NB4 (cell line): ENCODE results near the gene STAB2.

Experiments
- MYC ChIP-seq: IDR thresholded peaks from 2 replicates; pipeline ENCODE4 v1.6.1; 2011; ENCODE audit warnings: low read depth, low read length
- TF ChIP-seq, protein P1 (sequence below): IDR thresholded peaks from one replicate; pipeline ENCODE4 v1.5.1; 2012; ENCODE audit warnings: low read depth, low read length

DNA sequence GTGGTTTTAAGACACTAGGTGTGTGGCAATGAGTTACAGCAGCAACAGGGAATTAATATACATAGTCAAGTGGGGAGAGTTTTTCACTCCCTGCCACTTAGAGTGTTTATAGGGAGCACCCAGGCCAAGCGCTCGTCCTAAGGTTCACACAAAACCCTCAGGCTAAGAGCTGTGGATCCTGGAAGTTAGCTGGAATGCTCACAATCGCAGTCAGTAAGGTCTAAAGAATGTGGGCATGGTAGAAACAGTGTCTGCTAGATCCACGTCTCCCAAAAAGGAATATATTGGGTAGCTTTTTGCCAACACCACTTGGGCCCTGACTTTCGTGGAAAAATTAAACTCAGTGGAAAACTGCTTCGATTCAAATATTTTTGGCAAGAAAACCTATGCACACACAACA, 36.6 kb downstream of the STAB2 start:
- TF ChIP-seq, protein P1, sequence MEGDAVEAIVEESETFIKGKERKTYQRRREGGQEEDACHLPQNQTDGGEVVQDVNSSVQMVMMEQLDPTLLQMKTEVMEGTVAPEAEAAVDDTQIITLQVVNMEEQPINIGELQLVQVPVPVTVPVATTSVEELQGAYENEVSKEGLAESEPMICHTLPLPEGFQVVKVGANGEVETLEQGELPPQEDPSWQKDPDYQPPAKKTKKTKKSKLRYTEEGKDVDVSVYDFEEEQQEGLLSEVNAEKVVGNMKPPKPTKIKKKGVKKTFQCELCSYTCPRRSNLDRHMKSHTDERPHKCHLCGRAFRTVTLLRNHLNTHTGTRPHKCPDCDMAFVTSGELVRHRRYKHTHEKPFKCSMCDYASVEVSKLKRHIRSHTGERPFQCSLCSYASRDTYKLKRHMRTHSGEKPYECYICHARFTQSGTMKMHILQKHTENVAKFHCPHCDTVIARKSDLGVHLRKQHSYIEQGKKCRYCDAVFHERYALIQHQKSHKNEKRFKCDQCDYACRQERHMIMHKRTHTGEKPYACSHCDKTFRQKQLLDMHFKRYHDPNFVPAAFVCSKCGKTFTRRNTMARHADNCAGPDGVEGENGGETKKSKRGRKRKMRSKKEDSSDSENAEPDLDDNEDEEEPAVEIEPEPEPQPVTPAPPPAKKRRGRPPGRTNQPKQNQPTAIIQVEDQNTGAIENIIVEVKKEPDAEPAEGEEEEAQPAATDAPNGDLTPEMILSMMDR = no peak
- no peak for TF ChIP-seq MYC
